Parathyroid adenoma (tissue), 2 donors: ENCODE measurements around the gene MEIOSIN.

Experiments used
- H2AFZ ChIP-seq: fragments of 300-600 bp; sonication (generic); one replicate; pipeline ENCODE4 v1.7.0; 2017; ENCODE audit warnings: antibody characterized with exemption, mild to moderate bottlenecking
- H3K27ac ChIP-seq: fragments of 300-600 bp; sonication (generic); one replicate; pipeline ENCODE4 v1.7.0; 2017
- H3K27me3 ChIP-seq: fragments of 300-600 bp; sonication (generic); one replicate; pipeline ENCODE4 v1.7.0; 2017; ENCODE audit warnings: low read length; ENCODE audit not compliant: control insufficient read depth, insufficient read depth
- H3K36me3 ChIP-seq: fragments of 300-600 bp; sonication (generic); one replicate; pipeline ENCODE4 v1.7.0; 2017; ENCODE audit warnings: low read length; ENCODE audit not compliant: control insufficient read depth, insufficient read depth
- H3K4me1 ChIP-seq: fragments of 300-600 bp; sonication (generic); one replicate; pipeline ENCODE4 v1.7.0; 2017; ENCODE audit warnings: control low read depth
- H3K4me2 ChIP-seq: fragments of 300-600 bp; sonication (generic); one replicate; pipeline ENCODE4 v1.7.0; 2017; ENCODE audit warnings: low read length
- H3K4me3 ChIP-seq: fragments of 300-600 bp; sonication (generic); one replicate; pipeline ENCODE4 v1.7.0; 2017; ENCODE audit warnings: low read depth, low read length
- H3K79me2 ChIP-seq: fragments of 300-600 bp; sonication (generic); one replicate; pipeline ENCODE4 v1.7.0; 2017; ENCODE audit warnings: control low read depth
- H3K9ac ChIP-seq: fragments of 300-600 bp; sonication (generic); one replicate; pipeline ENCODE4 v1.7.0; 2017; ENCODE audit warnings: mild to moderate bottlenecking
- H3K9me3 ChIP-seq: fragments of 300-600 bp; sonication (generic); one replicate; pipeline ENCODE4 v1.7.0; 2017; ENCODE audit warnings: low read length; ENCODE audit not compliant: control insufficient read depth
- CTCF ChIP-seq: fragments of 300-600 bp; sonication (generic); IDR thresholded peaks from one replicate; pipeline ENCODE4 v1.7.0; 2017; ENCODE audit warnings: antibody characterized with exemption, mild to moderate bottlenecking
- donor health status: primary hyperparathyroidism.

Gene MEIOSIN

GRCh38 chr19:45772912-45773311, 39.7 kb downstream of the MEIOSIN start:
- no peak for TF ChIP-seq CTCF
- Histone ChIP-seq H3K4me3 (no peak overlapping the region), H3K79me2 (no peaks in the 10 kb centered on the region), H3K27me3 (no peaks in the 10 kb centered on the region), H3K27ac (no peak overlapping the region), H3K4me2 (no peak overlapping the region), H2AFZ (no peak overlapping the region), H3K4me1 (peaks cover 10% of the 10 kb centered on the region), H3K9ac (no peak overlapping the region), H3K9me3 (no peaks in the 10 kb centered on the region), H3K36me3 (no peaks in the 10 kb centered on the region)

GRCh38 chr19:45773384-45773783, 40.1 kb downstream of the MEIOSIN start:
- Histone ChIP-seq H3K79me2 (no peaks in the 10 kb centered on the region), H3K9me3 (no peaks in the 10 kb centered on the region), H2AFZ (no peak overlapping the region), H3K4me2 (no peak overlapping the region), H3K9ac (no peak overlapping the region), H3K4me3 (no peak overlapping the region), H3K36me3 (no peaks in the 10 kb centered on the region), H3K27me3 (no peaks in the 10 kb centered on the region), H3K4me1 (peaks cover 10% of the 10 kb centered on the region), H3K27ac (no peak overlapping the region)
- TF ChIP-seq CTCF: no peak

- peaks cover 11% of the 10 kb centered on the region for H3K4me1 ChIP-seq
- TF ChIP-seq CTCF: no peak
- no peaks in the 10 kb centered on the region for H3K9me3 ChIP-seq
- H2AFZ ChIP-seq: no peak overlapping the region
- H3K27ac ChIP-seq: no peak overlapping the region
- H3K27me3 ChIP-seq: no peaks in the 10 kb centered on the region
- no peak overlapping the region for H3K9ac ChIP-seq
- H3K4me2 ChIP-seq: no peak overlapping the region
- H3K79me2 ChIP-seq: no peaks in the 10 kb centered on the region
- no peak overlapping the region for H3K4me3 ChIP-seq
- no peaks in the 10 kb centered on the region for H3K36me3 ChIP-seq
Observed at GRCh38 chr19:45774765-45775164, 41.5 kb downstream of the MEIOSIN start.

- Histone ChIP-seq H3K27ac (no peak overlapping the region), H3K79me2 (peaks cover 2% of the 10 kb centered on the region), H3K4me1 (peaks cover 10% of the 10 kb centered on the region), H3K4me3 (no peak overlapping the region), H3K9me3 (no peaks in the 10 kb centered on the region), H3K36me3 (no peaks in the 10 kb centered on the region), H3K27me3 (no peaks in the 10 kb centered on the region), H2AFZ (no peak overlapping the region), H3K4me2 (no peak overlapping the region), H3K9ac (no peak overlapping the region)
- TF ChIP-seq CTCF: no peak
Observed at GRCh38 chr19:45777395-45777961, 44.2 kb downstream of the MEIOSIN start.

- H3K79me2 ChIP-seq: peaks cover 2% of the 10 kb centered on the region
- H2AFZ ChIP-seq: no peak overlapping the region
- no peaks in the 10 kb centered on the region for H3K36me3 ChIP-seq
- H3K4me1 ChIP-seq: peaks cover 10% of the 10 kb centered on the region
- no peak overlapping the region for H3K4me3 ChIP-seq
- no peaks in the 10 kb centered on the region for H3K27me3 ChIP-seq
- no peaks in the 10 kb centered on the region for H3K9me3 ChIP-seq
- H3K27ac ChIP-seq: no peak overlapping the region
- H3K4me2 ChIP-seq: no peak overlapping the region
- no peak for TF ChIP-seq CTCF
- H3K9ac ChIP-seq: no peak overlapping the region
Observed at GRCh38 chr19:45778010-45778661, 44.9 kb downstream of the MEIOSIN start.
